GM21576 (cell line): ENCODE results near the gene SRL.

Experiments
- ATAC-seq: cut with Tn5 transposase; IDR thresholded peaks from one replicate; pipeline ENCODE4 v1.9.1; 2021; ENCODE audit warnings: mild to moderate bottlenecking, moderate library complexity; ENCODE audit not compliant: unreplicated experiment

The SRL gene

GRCh38 chr16:4241928-4242283 is at the start of gene SRL:
Gene SRL, minus strand, starts transcription at chr16:4242080. Its CDS starts 13 bp downstream, at chr16:4242067.
- ATAC-seq: no peak

GRCh38 chr16:4290236-4290830 is 48.5 kb upstream of the SRL start:
- ATAC-seq: no peak

- no peak for ATAC-seq
Observed at GRCh38 chr16:4288148-4288921, 46.5 kb upstream of the SRL start.

GRCh38 chr16:4285167-4285566 is 43.3 kb upstream of the SRL start:
- ATAC-seq: no peak

GRCh38 chr16:4283939-4284338 is 42.1 kb upstream of the SRL start:
- no peak for ATAC-seq

- ATAC-seq: no peak
Observed at GRCh38 chr16:4283441-4283840, 41.6 kb upstream of the SRL start.

GRCh38 chr16:4280625-4281024 is 38.7 kb upstream of the SRL start:
- no peak for ATAC-seq

GRCh38 chr16:4277987-4278513 is 36.2 kb upstream of the SRL start:
- no peak for ATAC-seq

GRCh38 chr16:4275861-4276260 is 34.0 kb upstream of the SRL start:
- no peak for ATAC-seq

- ATAC-seq: no peak
Observed at GRCh38 chr16:4273858-4274311, 32.0 kb upstream of the SRL start.

- ATAC-seq: no peak
Observed at GRCh38 chr16:4272114-4272956, 30.5 kb upstream of the SRL start.

GRCh38 chr16:4271176-4272113 is 29.6 kb upstream of the SRL start:
- peak; percentile 65 for ATAC-seq

GRCh38 chr16:4270595-4270994 is 28.7 kb upstream of the SRL start:
- no peak for ATAC-seq

GRCh38 chr16:4270091-4270490 is 28.2 kb upstream of the SRL start:
- ATAC-seq: no peak

- ATAC-seq: no peak
Observed at GRCh38 chr16:4266372-4266771, 24.5 kb upstream of the SRL start.

- ATAC-seq: no peak
Observed at GRCh38 chr16:4265676-4266075, 23.8 kb upstream of the SRL start.

- no peak for ATAC-seq
Observed at GRCh38 chr16:4264546-4264945, 22.7 kb upstream of the SRL start.

- ATAC-seq: no peak
Observed at GRCh38 chr16:4263504-4264436, 21.9 kb upstream of the SRL start.

- no peak for ATAC-seq
Observed at GRCh38 chr16:4262303-4262835, 20.5 kb upstream of the SRL start.
